ENCODE measurements around the gene CUL3.

- no peak for TF ChIP-seq POLR2A (IDR thresholded peaks at IDR 0.05; ENCODE audit: low read length)
- no peak for TF ChIP-seq GATA1 (IDR thresholded peaks at IDR 0.05; ENCODE audit: low read depth, low read length)
Observed at GRCh38 chr2:224426656-224427055, 158.5 kb downstream of the CUL3 start.

Data from erythroblast (primary cell).